Nasal cavity respiratory epithelium epithelial cell of viscerocranial mucosa (primary cell): ENCODE measurements around the gene KCNS1. TPM values are rescaled to one million over a fixed set of nuclear protein-coding genes. Genes with fewer than 3 reads are reported as not detected.

ENCODE experiments used
- total RNA-seq: library from RNA; depleted of rRNA; stranded (reverse); fragments of >200 nt; gene quantifications from 2 replicates; pipeline ENCODE4 v1.2.3, GENCODE V29; 2014

KCNS1 gene
- total RNA-seq: 0.64 and 1.0 TPM in 2 replicates

GRCh38 chr20:45100563-45101245 is at the start of gene KCNS1:
TSS of gene KCNS1 (minus strand) at chr20:45101127. CDS start at chr20:45099236, 1,891 bp downstream.

DNA sequence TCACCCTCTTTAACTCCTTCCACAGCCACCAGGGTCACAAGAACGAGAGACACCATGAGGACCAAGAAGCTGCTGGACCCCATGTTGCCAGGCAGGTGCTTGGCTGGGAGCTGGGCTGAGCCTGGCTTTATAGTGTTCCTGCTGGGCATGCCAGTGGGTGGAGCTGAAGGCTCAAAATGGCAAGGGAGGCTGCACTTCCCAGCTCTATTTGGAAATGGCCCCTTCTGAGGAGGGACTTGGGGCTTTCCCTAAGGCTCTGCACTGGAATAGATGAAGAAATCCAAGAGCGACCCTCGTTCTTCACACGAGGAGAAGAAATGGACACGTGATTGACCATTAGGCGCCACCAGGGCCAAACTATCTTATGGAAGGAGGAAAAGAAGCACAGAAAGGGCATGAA is 23.4 kb upstream of the KCNS1 start, which contains the start of gene WFDC12:
Gene WFDC12, minus strand, starts transcription at position 101 of the 400 bp plus-strand sequence. Its CDS starts 18 bp downstream, at position 83.

DNA sequence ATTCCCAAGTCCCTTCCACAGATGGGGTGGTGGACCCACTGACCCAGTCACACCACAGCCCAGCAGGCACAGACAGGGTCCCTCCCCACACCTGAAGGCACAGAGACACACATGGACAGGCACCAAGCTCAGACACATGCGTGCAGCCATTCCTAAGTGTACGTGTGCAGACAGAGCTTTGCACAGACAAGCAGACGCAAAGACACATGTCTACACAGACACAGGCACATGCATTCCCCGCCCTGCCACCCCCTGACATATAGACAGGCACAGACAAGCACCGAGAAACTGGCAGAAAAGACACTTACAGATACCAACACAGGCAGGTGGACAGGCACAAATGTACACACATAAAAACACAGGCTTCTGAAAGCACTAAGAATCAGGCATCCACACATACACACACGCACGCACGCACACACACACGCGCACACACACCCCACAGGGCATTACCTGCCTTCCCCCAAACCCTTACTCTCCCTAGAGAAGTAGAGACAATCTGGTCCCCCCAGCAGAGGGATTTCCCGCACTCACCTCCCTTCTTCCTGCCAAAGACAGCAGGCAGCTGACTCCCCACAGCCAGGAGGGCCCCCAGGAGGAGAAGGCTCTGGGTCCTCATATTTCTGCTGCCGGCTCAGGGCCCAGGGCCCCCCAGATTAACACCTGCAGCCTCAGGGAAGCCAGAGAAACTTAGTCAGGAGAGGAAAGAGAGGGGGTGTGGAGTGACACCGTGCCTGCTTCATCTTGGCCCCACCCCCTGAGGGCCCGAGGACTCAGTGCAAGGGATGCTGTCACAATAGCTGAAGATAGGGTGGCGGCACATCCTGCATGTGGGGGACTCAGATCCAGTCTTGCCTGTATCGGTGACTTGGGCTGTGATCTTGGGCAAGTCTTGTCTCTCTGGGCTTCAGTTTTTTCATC is 13.8 kb upstream of the KCNS1 start, which contains the start of gene WFDC5:
Gene WFDC5, minus strand, starts transcription at position 710 of the 921 bp plus-strand sequence. Its CDS starts 91 bp downstream, at position 619.

Other genes with a start within 250 kb of the KCNS1 start
- 58.8 and 140 TPM in 2 replicates for gene YWHAB, start 215.4 kb downstream of the KCNS1 start, total RNA-seq
- 6.8 and 21.9 TPM in 2 replicates for gene PABPC1L, start 191.1 kb downstream of the KCNS1 start, total RNA-seq
- 16.7 and 18.5 TPM in 2 replicates for gene TOMM34, start 140.7 kb downstream of the KCNS1 start, total RNA-seq
- 43.4 and 48.1 TPM in 2 replicates for gene STK4, start 134.6 kb downstream of the KCNS1 start, total RNA-seq
- gene WFDC5, start 14.0 kb upstream of the KCNS1 start, total RNA-seq: 0.64 and 8.2 TPM in 2 replicates
- 8.9 TPM in 1 of 2 replicates, not detected in the other for gene WFDC12, start 23.3 kb upstream of the KCNS1 start, total RNA-seq
- 39.5 and 217 TPM in 2 replicates for gene PI3, start 73.8 kb upstream of the KCNS1 start, total RNA-seq
- gene SEMG1, start 105.9 kb upstream of the KCNS1 start, total RNA-seq: not detected in 2 replicates
- gene SEMG2, start 120.2 kb upstream of the KCNS1 start, total RNA-seq: not detected in 2 replicates
- gene SLPI, start 153.4 kb upstream of the KCNS1 start, total RNA-seq: 458 and 1,147 TPM in 2 replicates
- not detected in 2 replicates for gene RBPJL, start 205.7 kb upstream of the KCNS1 start, total RNA-seq
- gene MATN4, start 207.2 kb upstream of the KCNS1 start, total RNA-seq: under 0.01 and 0.14 TPM in 2 replicates
- gene SDC4, start 247.3 kb upstream of the KCNS1 start, total RNA-seq: 193 and 303 TPM in 2 replicates